Right lobe of liver (tissue), 6 donors: ENCODE data around the gene TTC12. TPM values are rescaled to one million over a fixed set of nuclear protein-coding genes. Genes with fewer than 3 reads are reported as not detected.

Experiments used
- ATAC-seq, 4 donors: fragments of 200-7000 bp; cut with Tn5 transposase; one replicate each; pipeline ENCODE4 v1.9.1; 2020; ENCODE audit warnings: mild to moderate bottlenecking in 4 of 4, moderate library complexity in 4 of 4
- DNase-seq, 3 donors: peaks; one replicate each; pipeline ENCODE4 v3.0.0-alpha.2; 2020
- H3K27ac ChIP-seq, 3 donors: fragments of 200-600 bp; one replicate each; pipeline ENCODE4 v1.8.0; 2022
- H3K27me3 ChIP-seq, 2 donors: fragments of 200-600 bp; one replicate each; pipeline ENCODE4 v1.8.0; 2022
- H3K36me3 ChIP-seq, 4 donors: fragments of 200-600 bp; sonication (generic) in 1 of 4; one replicate each; pipeline versions ENCODE4 v1.5.1 to v1.8.0; 2017 to 2022; ENCODE audit warnings: control low read depth in 1 of 4
- H3K4me1 ChIP-seq, 4 donors: fragments of 200-600 bp; sonication (generic) in 1 of 4; one replicate each; pipeline versions ENCODE4 v1.5.1 to v1.8.0; 2017 to 2022; ENCODE audit warnings: control low read depth in 1 of 4
- H3K4me3 ChIP-seq, 3 donors: fragments of 200-600 bp; one replicate each; pipeline ENCODE4 v1.8.0; 2022
- H3K9me3 ChIP-seq, 4 donors: fragments of 200-600 bp; sonication (generic) in 1 of 4; one replicate each; pipeline versions ENCODE4 v1.5.1 to v1.8.0; 2017 to 2022; ENCODE audit warnings: control low read depth in 1 of 4
- POLR2A ChIP-seq: fragments of 450-650 bp; IDR thresholded peaks from one replicate; pipeline ENCODE4 v1.6.1; 2017; ENCODE audit warnings: antibody characterized with exemption, mild to moderate bottlenecking
- WGBS: methylation state at CpG from one replicate; pipeline ENCODE4 v1.1.6; 2018; ENCODE audit warnings: low coverage, low lambda C conversion rate; ENCODE audit not compliant: insufficient coverage; ENCODE audit errors: missing lambda C conversion rate; 5-methylcytosine and 5-hydroxymethylcytosine counted together
- intact Hi-C, 2 donors: fragments of 100-400 bp; cut with DNase I; formaldehyde crosslinking; loops; one replicate each; pipeline versions ENCODE4 v1.11.2 to v1.14.1; 2022
- total RNA-seq, 6 experiments: library from RNA; depleted of rRNA in 2 of 6; stranded (reverse); fragments of >200 nt in 2 of 6; fragmentation: NEBNext Ultra II Directional in 3 of 6; extraction: Animal tissue kit (Norgen Biotek cat#: 25700) in 3 of 6; gene quantifications; one replicate each; pipeline versions ENCODE4 v1.1.0 to v1.2.4, GENCODE V29; 2016 to 2023
- TF ChIP-seq, protein P1 (sequence below), 4 donors: fragments of 200-600 bp in 3 of 4; fragments of 450-650 bp in 1 of 4; IDR thresholded peaks; one replicate each; pipeline versions ENCODE4 v1.5.1 to v1.8.0; 2016 to 2022; ENCODE audit warnings: antibody characterized with exemption in 4 of 4, mild to moderate bottlenecking in 2 of 4
- donor health status: DM: no; HTN: yes; CAD: no.
- donor health status: DM: no; HTN: no; CAD: no.
- donor health status: DM: no; HTN: no; CAD: no.
- donor health status: DM: no; HTN: yes; CAD: no.
- donor health status: DM: no; HTN: yes; CAD: no.

The TTC12 gene
- total RNA-seq, 6 experiments from 2014 or later = 5.1 to 8.9 (median 7.2) TPM

DNA sequence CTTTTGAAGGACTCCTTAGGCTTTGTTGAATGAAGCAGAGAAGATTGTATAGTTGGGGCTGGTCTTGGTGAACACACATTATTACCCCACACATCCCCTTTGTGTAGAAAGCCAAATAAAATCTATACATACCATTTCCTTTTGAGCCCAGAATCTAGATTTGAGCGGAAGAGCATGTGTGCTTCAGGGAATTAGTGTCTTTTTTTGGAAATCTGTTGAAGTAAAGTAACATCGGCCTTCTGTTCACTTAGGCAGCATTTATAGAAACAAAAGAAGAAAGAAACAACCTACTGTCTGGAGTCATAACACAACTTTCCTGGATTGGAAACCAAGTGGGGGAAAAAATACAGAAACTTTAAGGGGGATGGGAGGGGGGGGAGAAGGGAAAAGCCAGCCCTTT, 37.9 kb upstream of the TTC12 start:
- TF ChIP-seq, protein P1, sequence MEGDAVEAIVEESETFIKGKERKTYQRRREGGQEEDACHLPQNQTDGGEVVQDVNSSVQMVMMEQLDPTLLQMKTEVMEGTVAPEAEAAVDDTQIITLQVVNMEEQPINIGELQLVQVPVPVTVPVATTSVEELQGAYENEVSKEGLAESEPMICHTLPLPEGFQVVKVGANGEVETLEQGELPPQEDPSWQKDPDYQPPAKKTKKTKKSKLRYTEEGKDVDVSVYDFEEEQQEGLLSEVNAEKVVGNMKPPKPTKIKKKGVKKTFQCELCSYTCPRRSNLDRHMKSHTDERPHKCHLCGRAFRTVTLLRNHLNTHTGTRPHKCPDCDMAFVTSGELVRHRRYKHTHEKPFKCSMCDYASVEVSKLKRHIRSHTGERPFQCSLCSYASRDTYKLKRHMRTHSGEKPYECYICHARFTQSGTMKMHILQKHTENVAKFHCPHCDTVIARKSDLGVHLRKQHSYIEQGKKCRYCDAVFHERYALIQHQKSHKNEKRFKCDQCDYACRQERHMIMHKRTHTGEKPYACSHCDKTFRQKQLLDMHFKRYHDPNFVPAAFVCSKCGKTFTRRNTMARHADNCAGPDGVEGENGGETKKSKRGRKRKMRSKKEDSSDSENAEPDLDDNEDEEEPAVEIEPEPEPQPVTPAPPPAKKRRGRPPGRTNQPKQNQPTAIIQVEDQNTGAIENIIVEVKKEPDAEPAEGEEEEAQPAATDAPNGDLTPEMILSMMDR (IDR thresholded peaks at IDR 0.05) = no peak
- TF ChIP-seq POLR2A = no peak
- DNase-seq (no peak), ATAC-seq (no peak)
- no peak overlapping the region for H3K27ac ChIP-seq
- H3K9me3 ChIP-seq = no peaks in the 10 kb centered on the region
- WGBS = 83% methylated on average over 2 of the region's 2 CpGs
- no peaks in the 10 kb centered on the region for H3K36me3 ChIP-seq
- H3K27me3 ChIP-seq = no peaks in the 10 kb centered on the region
- H3K4me1 ChIP-seq = no peaks in the 10 kb centered on the region
- intact Hi-C loops = no loop called here
- no peak overlapping the region for H3K4me3 ChIP-seq

DNA sequence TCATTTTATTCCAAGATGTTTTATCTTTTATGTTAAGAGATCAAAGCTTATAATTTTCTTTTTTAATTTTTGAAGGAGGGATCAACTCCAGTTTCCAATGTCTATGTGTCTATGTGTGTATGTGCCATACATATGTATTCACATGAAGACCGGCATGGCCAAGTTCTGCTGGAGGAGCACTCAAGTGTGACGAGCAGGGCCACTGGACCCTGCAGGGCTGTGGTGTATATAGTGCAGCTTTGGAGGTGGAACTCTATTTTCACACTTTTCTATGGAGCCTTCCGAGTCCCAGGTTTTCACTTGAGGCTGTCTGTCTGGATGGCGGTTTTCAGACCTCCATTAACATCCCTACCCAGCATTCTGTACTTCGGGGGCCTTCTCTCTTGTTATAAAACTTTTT, 36.5 kb upstream of the TTC12 start:
- no peak for TF ChIP-seq POLR2A
- TF ChIP-seq, protein P1 (IDR thresholded peaks at IDR 0.05) = no peak
- Histone ChIP-seq H3K27me3 (no peaks in the 10 kb centered on the region), H3K36me3 (no peaks in the 10 kb centered on the region), H3K27ac (no peak overlapping the region), H3K4me1 (no peaks in the 10 kb centered on the region), H3K9me3 (no peaks in the 10 kb centered on the region), H3K4me3 (no peak overlapping the region)
- DNase-seq = no peak
- 86% methylated on average over 5 of the region's 5 CpGs for WGBS
- no peak for ATAC-seq
- intact Hi-C loops = no loop called here

DNA sequence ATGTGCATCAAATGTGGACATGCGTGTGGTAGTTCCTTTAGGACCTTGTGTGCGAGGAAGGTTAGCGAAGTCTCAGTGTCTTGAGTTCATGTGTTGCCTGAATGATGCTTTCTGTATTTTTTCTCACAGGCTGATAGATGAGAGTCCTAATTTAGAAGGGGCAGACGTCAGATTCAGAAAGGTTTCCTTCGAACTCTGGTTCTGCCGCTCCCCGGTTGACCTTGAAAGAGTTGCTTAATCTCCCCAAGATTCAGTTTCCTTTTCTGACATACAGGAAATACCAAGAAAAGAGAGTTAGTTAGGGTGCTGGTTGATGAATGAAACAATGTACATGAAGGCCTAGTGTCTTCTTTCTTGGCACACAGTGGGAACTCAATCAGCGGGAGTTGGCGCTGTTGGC, 35.9 kb upstream of the TTC12 start:
- DNase-seq = no peak
- H3K27ac ChIP-seq = no peak overlapping the region
- 81% methylated on average over 9 of the region's 9 CpGs for WGBS
- no peak for ATAC-seq
- no peaks in the 10 kb centered on the region for H3K27me3 ChIP-seq
- H3K4me1 ChIP-seq = no peaks in the 10 kb centered on the region
- no peak overlapping the region for H3K4me3 ChIP-seq
- TF ChIP-seq, protein P1 (IDR thresholded peaks at IDR 0.05) = no peak
- no peak for TF ChIP-seq POLR2A
- H3K9me3 ChIP-seq = no peaks in the 10 kb centered on the region
- intact Hi-C loops = no loop called here
- H3K36me3 ChIP-seq = no peaks in the 10 kb centered on the region

DNA sequence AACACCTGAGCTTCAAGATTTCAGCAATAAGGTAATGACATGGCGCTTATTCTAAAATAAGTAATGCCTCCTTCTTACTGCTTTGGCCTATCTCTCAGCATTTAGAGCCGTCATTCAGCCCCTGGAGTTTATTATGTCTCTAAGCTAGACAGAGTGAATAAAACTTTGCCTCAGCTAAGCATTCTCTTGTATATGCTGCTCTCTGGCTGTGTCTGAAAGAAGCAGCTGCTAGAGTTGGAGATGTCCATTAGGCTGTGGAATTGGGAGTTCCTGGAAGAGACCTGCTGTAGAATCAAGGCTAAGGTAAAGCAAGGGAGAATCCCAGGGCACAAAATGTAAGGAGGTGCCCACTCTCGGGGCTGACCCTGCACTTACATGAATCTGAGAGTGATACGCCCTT, 35.5 kb upstream of the TTC12 start:
- ATAC-seq (no peak), DNase-seq (no peak)
- intact Hi-C loops = no loop called here
- Histone ChIP-seq H3K4me1 (no peaks in the 10 kb centered on the region), H3K4me3 (no peak overlapping the region), H3K27ac (no peak overlapping the region), H3K9me3 (no peaks in the 10 kb centered on the region), H3K36me3 (no peaks in the 10 kb centered on the region), H3K27me3 (no peaks in the 10 kb centered on the region)
- TF ChIP-seq, protein P1 (IDR thresholded peaks at IDR 0.05) = no peak
- TF ChIP-seq POLR2A = no peak
- WGBS = 66% methylated on average over 2 of the region's 4 CpGs

DNA sequence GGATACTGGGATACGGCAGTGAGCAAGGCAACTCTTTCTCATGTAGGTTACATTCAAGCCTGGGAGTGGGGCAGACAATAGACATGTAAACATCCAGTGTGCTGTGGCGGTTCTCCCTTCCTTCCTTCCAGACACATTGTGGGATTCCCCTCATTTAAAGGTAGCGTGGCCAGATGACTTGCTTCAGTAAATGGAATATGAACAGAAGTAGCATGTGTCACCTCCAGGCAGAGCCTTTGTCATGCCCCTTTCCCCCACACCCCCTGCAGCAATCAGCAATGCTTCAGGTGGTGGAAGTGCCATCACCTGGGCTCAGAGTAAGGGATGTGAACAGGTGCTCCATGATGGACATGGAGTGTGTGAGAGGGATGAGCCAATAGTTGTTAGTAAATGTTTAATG, 34.8 kb upstream of the TTC12 start:
- no peak for DNase-seq
- H3K36me3 ChIP-seq = no peaks in the 10 kb centered on the region
- no peaks in the 10 kb centered on the region for H3K4me1 ChIP-seq
- no peak for ATAC-seq
- intact Hi-C loops = no loop called here
- TF ChIP-seq POLR2A = no peak
- TF ChIP-seq, protein P1 (IDR thresholded peaks at IDR 0.05) = no peak
- WGBS = 67% methylated on average over 1 of the region's 3 CpGs
- no peaks in the 10 kb centered on the region for H3K9me3 ChIP-seq
- no peak overlapping the region for H3K27ac ChIP-seq
- H3K4me3 ChIP-seq = no peak overlapping the region
- no peaks in the 10 kb centered on the region for H3K27me3 ChIP-seq
